ENCODE measurements around the gene PROM1. TPM values are rescaled to one million over a fixed set of nuclear protein-coding genes. Genes with fewer than 3 reads are reported as not detected.
A peak's percentile ranks its signal among the peaks of the same experiment; 100 is the strongest.

The PROM1 gene
- total and polyA plus RNA-seq, 2 donors from 2014 or later: 28.8 to 276 TPM

GRCh38 chr4:15965325-15965724 is 118.5 kb downstream of the PROM1 start:
- Histone ChIP-seq H3K9ac (ENCODE audit: low read length in 3 of 3) (no peak overlapping the region), H3K4me1 (ENCODE audit: control insufficient read depth in 2 of 3, insufficient read depth in 2 of 3, low read depth in 1 of 3, low read length in 3 of 3) (no peaks in the 10 kb centered on the region), H3K27me3 (ENCODE audit: control insufficient read depth, insufficient read depth, low read length) (no peaks in the 10 kb centered on the region), H3K27ac (ENCODE audit: low read depth in 2 of 2, low read length in 2 of 2) (no peak overlapping the region), H3K4me3 (ENCODE audit: low read length in 3 of 3) (no peak overlapping the region), H3K36me3 (ENCODE audit: control insufficient read depth in 2 of 3, insufficient read depth in 3 of 3, low read length in 3 of 3) (no peaks in the 10 kb centered on the region), H3K9me3 (ENCODE audit: control insufficient read depth in 2 of 3, insufficient read depth in 1 of 3, low read length in 3 of 3) (no peaks in the 10 kb centered on the region)
- FAIRE-seq (no peak), DNase-seq (no peak)
- intact Hi-C loops (cut with DNase I): no loop called here
- TF ChIP-seq, protein P1, sequence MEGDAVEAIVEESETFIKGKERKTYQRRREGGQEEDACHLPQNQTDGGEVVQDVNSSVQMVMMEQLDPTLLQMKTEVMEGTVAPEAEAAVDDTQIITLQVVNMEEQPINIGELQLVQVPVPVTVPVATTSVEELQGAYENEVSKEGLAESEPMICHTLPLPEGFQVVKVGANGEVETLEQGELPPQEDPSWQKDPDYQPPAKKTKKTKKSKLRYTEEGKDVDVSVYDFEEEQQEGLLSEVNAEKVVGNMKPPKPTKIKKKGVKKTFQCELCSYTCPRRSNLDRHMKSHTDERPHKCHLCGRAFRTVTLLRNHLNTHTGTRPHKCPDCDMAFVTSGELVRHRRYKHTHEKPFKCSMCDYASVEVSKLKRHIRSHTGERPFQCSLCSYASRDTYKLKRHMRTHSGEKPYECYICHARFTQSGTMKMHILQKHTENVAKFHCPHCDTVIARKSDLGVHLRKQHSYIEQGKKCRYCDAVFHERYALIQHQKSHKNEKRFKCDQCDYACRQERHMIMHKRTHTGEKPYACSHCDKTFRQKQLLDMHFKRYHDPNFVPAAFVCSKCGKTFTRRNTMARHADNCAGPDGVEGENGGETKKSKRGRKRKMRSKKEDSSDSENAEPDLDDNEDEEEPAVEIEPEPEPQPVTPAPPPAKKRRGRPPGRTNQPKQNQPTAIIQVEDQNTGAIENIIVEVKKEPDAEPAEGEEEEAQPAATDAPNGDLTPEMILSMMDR (IDR thresholded peaks at IDR 0.05; ENCODE audit: borderline replicate concordance, extremely low read depth, insufficient read depth): no peak

GRCh38 chr4:15964159-15964558 is 119.7 kb downstream of the PROM1 start:
- no peak overlapping the region for H3K27ac ChIP-seq (ENCODE audit: low read depth in 2 of 2, low read length in 2 of 2)
- FAIRE-seq (no peak), DNase-seq (no peak)
- TF ChIP-seq, protein P1 (IDR thresholded peaks at IDR 0.05; ENCODE audit: borderline replicate concordance, extremely low read depth, insufficient read depth): no peak
- H3K9me3 ChIP-seq (ENCODE audit: control insufficient read depth in 2 of 3, insufficient read depth in 1 of 3, low read length in 3 of 3): no peaks in the 10 kb centered on the region
- no peaks in the 10 kb centered on the region for H3K36me3 ChIP-seq (ENCODE audit: control insufficient read depth in 2 of 3, insufficient read depth in 3 of 3, low read length in 3 of 3)
- H3K27me3 ChIP-seq (ENCODE audit: control insufficient read depth, insufficient read depth, low read length): no peaks in the 10 kb centered on the region
- no peaks in the 10 kb centered on the region for H3K4me1 ChIP-seq (ENCODE audit: control insufficient read depth in 2 of 3, insufficient read depth in 2 of 3, low read depth in 1 of 3, low read length in 3 of 3)
- intact Hi-C loops (cut with DNase I): no loop called here
- H3K4me3 ChIP-seq (ENCODE audit: low read length in 3 of 3): no peak overlapping the region
- no peak overlapping the region for H3K9ac ChIP-seq (ENCODE audit: low read length in 3 of 3)

DNA sequence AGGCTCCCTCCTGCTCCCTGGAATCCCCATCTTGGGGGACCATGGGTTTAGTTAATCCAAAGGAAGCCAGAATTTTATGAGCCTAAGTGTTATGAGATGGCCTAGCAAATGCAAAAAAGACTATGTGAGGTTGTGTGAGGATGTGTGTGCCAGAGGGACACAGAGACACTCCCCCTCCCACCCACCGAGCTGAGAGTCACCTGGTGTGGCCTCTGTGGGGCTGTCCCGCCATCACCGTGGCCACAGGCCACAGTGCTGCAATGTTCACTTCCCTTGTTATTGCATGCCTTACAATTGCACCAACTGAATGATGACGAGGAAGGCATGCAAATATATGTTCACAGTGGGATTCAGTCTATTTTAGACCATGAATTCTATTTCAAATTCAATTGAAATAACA is 120.2 kb downstream of the PROM1 start:
- no peaks in the 10 kb centered on the region for H3K36me3 ChIP-seq (ENCODE audit: control insufficient read depth in 2 of 3, insufficient read depth in 3 of 3, low read length in 3 of 3)
- FAIRE-seq (no peak), DNase-seq (no peak)
- H3K4me1 ChIP-seq (ENCODE audit: control insufficient read depth in 2 of 3, insufficient read depth in 2 of 3, low read depth in 1 of 3, low read length in 3 of 3): no peaks in the 10 kb centered on the region
- no peak overlapping the region for H3K9ac ChIP-seq (ENCODE audit: low read length in 3 of 3)
- intact Hi-C loops (cut with DNase I): no loop called here
- no peaks in the 10 kb centered on the region for H3K9me3 ChIP-seq (ENCODE audit: control insufficient read depth in 2 of 3, insufficient read depth in 1 of 3, low read length in 3 of 3)
- no peaks in the 10 kb centered on the region for H3K27me3 ChIP-seq (ENCODE audit: control insufficient read depth, insufficient read depth, low read length)
- no peak overlapping the region for H3K4me3 ChIP-seq (ENCODE audit: low read length in 3 of 3)
- no peak overlapping the region for H3K27ac ChIP-seq (ENCODE audit: low read depth in 2 of 2, low read length in 2 of 2)
- TF ChIP-seq, protein P1 (IDR thresholded peaks at IDR 0.05; ENCODE audit: borderline replicate concordance, extremely low read depth, insufficient read depth): no peak

GRCh38 chr4:15963001-15963451 is 120.8 kb downstream of the PROM1 start, which contains the start of gene FGFBP2:
Gene FGFBP2 (minus strand): TSS chr4:15963175. CDS start chr4:15963129, 46 bp downstream.
- intact Hi-C loops (cut with DNase I): no loop called here

More at GRCh38 chr4:15963001-15963451, 120.8 kb downstream of the PROM1 start, which contains the start of gene FGFBP2:
- Histone ChIP-seq H3K9ac (ENCODE audit: low read length in 3 of 3) (no peak within 1 kb of the TSS), H3K4me3 (ENCODE audit: low read length in 3 of 3) (no peak within 1 kb of the TSS), H3K27ac (ENCODE audit: low read depth in 2 of 2, low read length in 2 of 2) (no peak within 1 kb of the TSS), H3K27me3 (ENCODE audit: control insufficient read depth, insufficient read depth, low read length) (no peaks in the 10 kb centered on the region), H3K36me3 (ENCODE audit: control insufficient read depth in 2 of 3, insufficient read depth in 3 of 3, low read length in 3 of 3) (no peaks in the 10 kb centered on the region), H3K9me3 (ENCODE audit: control insufficient read depth in 2 of 3, insufficient read depth in 1 of 3, low read length in 3 of 3) (no peaks in the 10 kb centered on the region), H3K4me1 (ENCODE audit: control insufficient read depth in 2 of 3, insufficient read depth in 2 of 3, low read depth in 1 of 3, low read length in 3 of 3) (no peaks in the 10 kb centered on the region)
- TF ChIP-seq, protein P1 (IDR thresholded peaks at IDR 0.05; ENCODE audit: borderline replicate concordance, extremely low read depth, insufficient read depth): peak; percentile 23
- FAIRE-seq (no peak), DNase-seq (peak in 3 of 5 donors; percentile 41 to 51 (median 41))

Measured in kidney (tissue), 14 donors.